ENCODE data around the gene ANO2. TPM values are rescaled to one million over a fixed set of nuclear protein-coding genes. Genes with fewer than 3 reads are reported as not detected.

Gene ANO2
- total RNA-seq, 1 experiment from 2014 or later = not detected

GRCh38 chr12:5736527-5736926 is 208.5 kb downstream of the ANO2 start:
- no peak for DNase-seq (ENCODE audit: extremely low read depth, low read depth)

- DNase-seq (ENCODE audit: extremely low read depth, low read depth) = no peak
These were observed 209.0 kb downstream of the ANO2 start for GRCh38 chr12:5736016-5736415.

- no peak for DNase-seq (ENCODE audit: extremely low read depth, low read depth)
These were observed 211.1 kb downstream of the ANO2 start for GRCh38 chr12:5733916-5734315.

- DNase-seq (ENCODE audit: extremely low read depth, low read depth) = no peak
These were observed 211.8 kb downstream of the ANO2 start for GRCh38 chr12:5733136-5733755.

GRCh38 chr12:5730962-5731361 is 214.1 kb downstream of the ANO2 start:
- no peak for DNase-seq (ENCODE audit: extremely low read depth, low read depth)

GRCh38 chr12:5723711-5724252 is 221.3 kb downstream of the ANO2 start:
- DNase-seq (ENCODE audit: extremely low read depth, low read depth) = no peak

- no peak for DNase-seq (ENCODE audit: extremely low read depth, low read depth)
These were observed 222.0 kb downstream of the ANO2 start for GRCh38 chr12:5723071-5723470.

GRCh38 chr12:5720381-5721005 is 224.6 kb downstream of the ANO2 start:
- no peak for DNase-seq (ENCODE audit: extremely low read depth, low read depth)

- no peak for DNase-seq (ENCODE audit: extremely low read depth, low read depth)
These were observed 226.4 kb downstream of the ANO2 start for GRCh38 chr12:5718680-5719079.

- DNase-seq (ENCODE audit: extremely low read depth, low read depth) = no peak
These were observed 227.0 kb downstream of the ANO2 start for GRCh38 chr12:5718073-5718472.

GRCh38 chr12:5716976-5717375 is 228.1 kb downstream of the ANO2 start:
- no peak for DNase-seq (ENCODE audit: extremely low read depth, low read depth)

- no peak for DNase-seq (ENCODE audit: extremely low read depth, low read depth)
These were observed 228.9 kb downstream of the ANO2 start for GRCh38 chr12:5716201-5716600.

- DNase-seq (ENCODE audit: extremely low read depth, low read depth) = no peak
These were observed 230.0 kb downstream of the ANO2 start for GRCh38 chr12:5715021-5715420.

- no peak for DNase-seq (ENCODE audit: extremely low read depth, low read depth)
These were observed 231.4 kb downstream of the ANO2 start for GRCh38 chr12:5713599-5714081.

GRCh38 chr12:5710260-5710878 is 234.7 kb downstream of the ANO2 start:
- DNase-seq (ENCODE audit: extremely low read depth, low read depth) = no peak

- no peak for DNase-seq (ENCODE audit: extremely low read depth, low read depth)
These were observed 236.7 kb downstream of the ANO2 start for GRCh38 chr12:5708371-5708770.

GRCh38 chr12:5706247-5706646 is 238.8 kb downstream of the ANO2 start:
- DNase-seq (ENCODE audit: extremely low read depth, low read depth) = no peak

- no peak for DNase-seq (ENCODE audit: extremely low read depth, low read depth)
These were observed 239.3 kb downstream of the ANO2 start for GRCh38 chr12:5705791-5706190.

- DNase-seq (ENCODE audit: extremely low read depth, low read depth) = no peak
These were observed 250.2 kb downstream of the ANO2 start for GRCh38 chr12:5694759-5695409.

- no peak for DNase-seq (ENCODE audit: extremely low read depth, low read depth)
These were observed 252.2 kb downstream of the ANO2 start for GRCh38 chr12:5692850-5693249.

GRCh38 chr12:5691943-5692342 is 253.1 kb downstream of the ANO2 start:
- DNase-seq (ENCODE audit: extremely low read depth, low read depth) = no peak

Measured in NCI-H460 (cell line).